HEK293 (cell line): Measurements from ENCODE around the gene SIRT7.

Experiments
- CTCF ChIA-PET: fragments of 350-600 bp; formaldehyde crosslinking; extraction: SDS; loops from one replicate; lab custom pipeline; 2021; ENCODE audit warnings: antibody characterized with exemption; lab: Yijun Ruan, JAX
- POLR2A ChIA-PET: fragments of 300-600 bp; formaldehyde crosslinking; extraction: SDS; loops from one replicate; lab custom pipeline; 2020; ENCODE audit warnings: antibody characterized with exemption, inconsistent platforms; lab: Yijun Ruan, JAX
- H3K27ac ChIP-seq: fragments of 200-500 bp; sonication (Bioruptor generic); 2 replicates; pipeline ENCODE4 v1.5.1; 2014; ENCODE audit warnings: low read depth, low read length, control low read depth, inconsistent platforms; ENCODE audit errors: extremely low read depth
- H3K36me3 ChIP-seq, 2 experiments: fragments of 200-500 bp in 1 of 2; sonication (Bioruptor generic) in 1 of 2; 1 replicate in 1 of 2; 2 replicates in 1 of 2; pipeline ENCODE4 v1.5.1; 2014 to 2017; ENCODE audit warnings: inconsistent platforms in 2 of 2, low read length in 2 of 2; ENCODE audit not compliant: control insufficient read depth in 2 of 2, insufficient read depth in 1 of 2
- H3K4me1 ChIP-seq: fragments of 200-500 bp; sonication (Bioruptor generic); 2 replicates; pipeline ENCODE4 v1.5.1; 2014; ENCODE audit warnings: mild to moderate bottlenecking, low read length, inconsistent platforms; ENCODE audit not compliant: control insufficient read depth, insufficient read depth
- H3K4me3 ChIP-seq: 2 replicates; pipeline ENCODE4 v1.5.1; 2011; ENCODE audit warnings: low read depth, mild to moderate bottlenecking, control low read depth, low read length, moderate library complexity
- H3K9me3 ChIP-seq: fragments of 200-500 bp; sonication (Bioruptor generic); 2 replicates; pipeline ENCODE4 v1.5.1; 2014; ENCODE audit warnings: low read depth, low read length, inconsistent platforms; ENCODE audit not compliant: control insufficient read depth, insufficient read depth
- HOXA7 ChIP-seq: sonication (generic); formaldehyde crosslinking; IDR thresholded peaks from 2 replicates; pipeline ENCODE4 v1.8.1; 2022; ENCODE audit warnings: missing genetic modification reagents, borderline replicate concordance

Gene SIRT7

DNA sequence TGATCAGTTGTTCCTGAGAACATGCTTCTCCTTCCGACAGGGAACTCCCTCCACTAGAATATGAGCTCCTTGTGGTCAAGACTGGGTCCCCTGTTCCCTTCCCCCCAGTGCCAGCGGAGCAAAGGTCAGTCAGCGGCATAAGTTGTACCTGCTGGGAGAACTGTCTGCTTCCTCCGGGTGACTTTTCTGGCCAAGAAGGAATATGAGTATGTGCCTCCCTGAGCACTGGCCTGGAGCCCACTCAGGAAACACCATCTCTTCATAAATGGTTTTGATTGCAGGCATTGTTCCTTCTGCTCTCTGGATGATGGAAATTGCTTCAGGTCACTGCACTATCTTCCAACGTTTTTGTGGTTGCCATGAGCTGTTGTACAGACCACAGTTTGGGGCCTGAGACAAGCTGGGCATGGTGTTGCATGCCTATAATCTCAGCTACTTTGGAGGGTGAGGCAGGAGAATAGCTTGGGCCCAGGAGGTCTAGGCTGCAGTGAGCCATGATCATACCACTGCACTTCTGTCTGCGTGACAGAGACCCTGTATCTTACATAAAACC, 54.8 kb downstream of the SIRT7 start:
- H3K36me3 ChIP-seq = peaks cover 16 to 71% of the 10 kb centered on the region in 2 experiments
- H3K4me1 ChIP-seq = peaks cover 13% of the 10 kb centered on the region
- no peak for TF ChIP-seq HOXA7 (CRISPR knock-in tag)
- POLR2A ChIA-PET = interaction anchor here (0.9 to 1.4 kb wide), 3 partner anchors 33 to 160 kb away, joined by 3 to 7 read pairs (median 6); partner anchors contain the start of genes CENPX, LRRC45 and MRPL12
- H3K4me3 ChIP-seq = no peak overlapping the region
- H3K9me3 ChIP-seq = no peaks in the 10 kb centered on the region
- no peak overlapping the region; the same call in 1 of the 2 replicates for H3K27ac ChIP-seq
- CTCF ChIA-PET = interaction anchor here (1.1 to 1.3 kb wide), 2 partner anchors 130 to 163 kb away, joined by 4 read pairs; no protein-coding TSS in a partner anchor
